ENCODE results near the gene SPPL2C. TPM values are rescaled to one million over a fixed set of nuclear protein-coding genes. Genes with fewer than 3 reads are reported as not detected.

The SPPL2C gene
- polyA plus RNA-seq, 4 donors = not detected

- no peaks in the 10 kb centered on the region for H3K4me1 ChIP-seq (ENCODE audit: control insufficient read depth in 3 of 3, insufficient read depth in 2 of 3, low read depth in 1 of 3, low read length in 2 of 3)
- H3K27me3 ChIP-seq (ENCODE audit: control insufficient read depth in 3 of 3, insufficient read depth in 3 of 3, low read length in 3 of 3) = peaks cover 0 to 16% (median 2%) of the 10 kb centered on the region in 3 donors
- DNase-seq (no peak), FAIRE-seq (no peak)
- no peaks in the 10 kb centered on the region for H3K9me3 ChIP-seq (ENCODE audit: control insufficient read depth in 2 of 2, insufficient read depth in 1 of 2, low read depth in 1 of 2, low read length in 1 of 2)
- H3K36me3 ChIP-seq (ENCODE audit: control insufficient read depth in 3 of 3, insufficient read depth in 2 of 3, low read depth in 1 of 3, low read length in 3 of 3) = no peaks in the 10 kb centered on the region
- 79 to 86% (median 86%) methylated on average over 2 of the region's 2 CpGs for WGBS, 3 donors
- no peak overlapping the region for H3K4me3 ChIP-seq (ENCODE audit: low read depth in 1 of 3, low read length in 3 of 3)
- H3K27ac ChIP-seq (ENCODE audit: low read depth in 1 of 3, low read length in 2 of 3) = no peak overlapping the region
Observed at GRCh38 chr17:45886852-45887251, 42.2 kb downstream of the SPPL2C start.

DNA sequence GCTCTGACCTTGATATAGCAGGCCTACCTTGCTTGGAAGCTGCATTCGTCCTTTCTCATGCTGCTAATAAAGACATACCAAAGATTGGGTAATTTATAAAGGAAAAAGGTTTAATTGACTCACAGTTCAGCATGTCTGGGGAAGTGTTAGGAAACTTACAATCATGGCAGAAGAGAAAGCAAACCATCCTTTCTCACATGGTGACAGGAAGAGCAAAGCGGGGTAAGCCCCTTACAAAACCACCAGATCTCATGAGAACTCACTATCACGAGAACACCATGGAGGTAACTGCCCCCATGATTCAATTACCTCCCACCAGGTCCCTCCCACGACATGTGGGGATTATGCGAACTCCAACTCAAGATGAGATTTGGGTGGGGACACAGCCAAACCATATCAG, 43.7 kb downstream of the SPPL2C start:
- no peak for FAIRE-seq
- no peak overlapping the region for H3K4me3 ChIP-seq (ENCODE audit: low read depth in 1 of 3, low read length in 3 of 3)

DNA sequence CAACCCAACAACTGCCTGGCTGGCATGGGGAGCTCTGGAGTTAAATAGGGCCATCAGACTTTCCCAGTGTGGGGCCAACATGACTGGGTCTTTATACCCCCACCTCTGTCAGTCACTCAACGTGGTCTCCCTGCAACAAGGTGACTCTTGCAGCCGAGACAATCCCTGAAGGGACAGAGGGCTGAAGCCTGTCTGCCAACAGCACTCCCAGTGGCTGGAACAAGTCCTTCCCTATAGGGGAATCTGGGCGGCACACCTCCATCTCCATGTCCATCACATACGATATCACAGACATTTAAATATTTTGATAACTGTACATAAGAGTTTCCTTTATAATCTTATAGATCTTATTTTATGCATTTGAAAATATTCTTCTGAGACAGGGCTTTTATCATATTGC, 44.9 kb downstream of the SPPL2C start:
- Histone ChIP-seq H3K4me1 (ENCODE audit: control insufficient read depth in 3 of 3, insufficient read depth in 2 of 3, low read depth in 1 of 3, low read length in 2 of 3) (no peaks in the 10 kb centered on the region), H3K27ac (ENCODE audit: low read depth in 1 of 3, low read length in 2 of 3) (no peak overlapping the region), H3K36me3 (ENCODE audit: control insufficient read depth in 3 of 3, insufficient read depth in 2 of 3, low read depth in 1 of 3, low read length in 3 of 3) (no peaks in the 10 kb centered on the region), H3K27me3 (ENCODE audit: control insufficient read depth in 3 of 3, insufficient read depth in 3 of 3, low read length in 3 of 3) (peaks cover 0 to 28% (median 2%) of the 10 kb centered on the region in 3 donors), H3K4me3 (ENCODE audit: low read depth in 1 of 3, low read length in 3 of 3) (no peak overlapping the region), H3K9me3 (ENCODE audit: control insufficient read depth in 2 of 2, insufficient read depth in 1 of 2, low read depth in 1 of 2, low read length in 1 of 2) (peaks cover 0 to 2% of the 10 kb centered on the region in 2 donors)
- no peak for DNase-seq
- no peak for FAIRE-seq
- WGBS, 3 donors = 24 to 35% (median 27%) methylated on average over 4 of the region's 4 CpGs

More for the DNA sequence above, 43.7 kb downstream of the SPPL2C start:
- peaks cover 0 to under 1% of the 10 kb centered on the region in 2 donors for H3K9me3 ChIP-seq (ENCODE audit: control insufficient read depth in 2 of 2, insufficient read depth in 1 of 2, low read depth in 1 of 2, low read length in 1 of 2)
- H3K36me3 ChIP-seq (ENCODE audit: control insufficient read depth in 3 of 3, insufficient read depth in 2 of 3, low read depth in 1 of 3, low read length in 3 of 3) = no peaks in the 10 kb centered on the region
- DNase-seq = no peak
- peaks cover 0 to 26% (median 2%) of the 10 kb centered on the region in 3 donors for H3K27me3 ChIP-seq (ENCODE audit: control insufficient read depth in 3 of 3, insufficient read depth in 3 of 3, low read length in 3 of 3)
- H3K4me1 ChIP-seq (ENCODE audit: control insufficient read depth in 3 of 3, insufficient read depth in 2 of 3, low read depth in 1 of 3, low read length in 2 of 3) = no peaks in the 10 kb centered on the region
- 41 to 51% (median 42%) methylated on average over 5 of the region's 5 CpGs for WGBS, 3 donors
- no peak overlapping the region for H3K27ac ChIP-seq (ENCODE audit: low read depth in 1 of 3, low read length in 2 of 3)

- peak overlapping the region; percentile 10 to 65 (median 54) for H3K4me3 ChIP-seq (ENCODE audit: low read depth in 1 of 3, low read length in 3 of 3)
- no peaks in the 10 kb centered on the region for H3K36me3 ChIP-seq (ENCODE audit: control insufficient read depth in 3 of 3, insufficient read depth in 2 of 3, low read depth in 1 of 3, low read length in 3 of 3)
- no peak for FAIRE-seq
- H3K27ac ChIP-seq (ENCODE audit: low read depth in 1 of 3, low read length in 2 of 3) = no peak overlapping the region
- DNase-seq = no peak
- peaks cover 0 to 7% (median 2%) of the 10 kb centered on the region in 3 donors for H3K4me1 ChIP-seq (ENCODE audit: control insufficient read depth in 3 of 3, insufficient read depth in 2 of 3, low read depth in 1 of 3, low read length in 2 of 3)
- peaks cover 19 to 61% (median 20%) of the 10 kb centered on the region in 3 donors for H3K27me3 ChIP-seq (ENCODE audit: control insufficient read depth in 3 of 3, insufficient read depth in 3 of 3, low read length in 3 of 3)
- WGBS, 3 donors = 37 to 48% (median 47%) methylated on average over 7 of the region's 7 CpGs
- H3K9me3 ChIP-seq (ENCODE audit: control insufficient read depth in 2 of 2, insufficient read depth in 1 of 2, low read depth in 1 of 2, low read length in 1 of 2) = peaks cover 0 to 2% of the 10 kb centered on the region in 2 donors
Observed at GRCh38 chr17:45893725-45894021, 49.0 kb downstream of the SPPL2C start.

- H3K27ac ChIP-seq (ENCODE audit: low read depth in 1 of 3, low read length in 2 of 3) = peak within 1 kb of the TSS in 1 of 3 donors; percentile 32
- H3K4me3 ChIP-seq (ENCODE audit: low read depth in 1 of 3, low read length in 3 of 3) = peak within 1 kb of the TSS; percentile 54 to 65 (median 57)
- FAIRE-seq (no peak), DNase-seq (peak; percentile 77 to 96)
- 2 to 4% (median 3%) methylated on average over 46 to 97 of the region's 97 CpGs for WGBS, 3 donors
- peaks cover 0 to 2% of the 10 kb centered on the region in 2 donors for H3K9me3 ChIP-seq (ENCODE audit: control insufficient read depth in 2 of 2, insufficient read depth in 1 of 2, low read depth in 1 of 2, low read length in 1 of 2)
- peaks cover 19 to 64% (median 20%) of the 10 kb centered on the region in 3 donors for H3K27me3 ChIP-seq (ENCODE audit: control insufficient read depth in 3 of 3, insufficient read depth in 3 of 3, low read length in 3 of 3)
- no peaks in the 10 kb centered on the region for H3K36me3 ChIP-seq (ENCODE audit: control insufficient read depth in 3 of 3, insufficient read depth in 2 of 3, low read depth in 1 of 3, low read length in 3 of 3)
- peaks cover 0 to 7% (median 2%) of the 10 kb centered on the region in 3 donors for H3K4me1 ChIP-seq (ENCODE audit: control insufficient read depth in 3 of 3, insufficient read depth in 2 of 3, low read depth in 1 of 3, low read length in 2 of 3)
Observed at GRCh38 chr17:45894022-45894784, 49.5 kb downstream of the SPPL2C start, which contains the start of gene MAPT. MAPT (plus strand) TSS chr17:45894554; CDS start chr17:45962338, 67,784 bp downstream.

- peak in 1 of 2 donors; percentile 57 for DNase-seq
Observed at GRCh38 chr17:45895304-45895968, 50.8 kb downstream of the SPPL2C start.

DNA sequence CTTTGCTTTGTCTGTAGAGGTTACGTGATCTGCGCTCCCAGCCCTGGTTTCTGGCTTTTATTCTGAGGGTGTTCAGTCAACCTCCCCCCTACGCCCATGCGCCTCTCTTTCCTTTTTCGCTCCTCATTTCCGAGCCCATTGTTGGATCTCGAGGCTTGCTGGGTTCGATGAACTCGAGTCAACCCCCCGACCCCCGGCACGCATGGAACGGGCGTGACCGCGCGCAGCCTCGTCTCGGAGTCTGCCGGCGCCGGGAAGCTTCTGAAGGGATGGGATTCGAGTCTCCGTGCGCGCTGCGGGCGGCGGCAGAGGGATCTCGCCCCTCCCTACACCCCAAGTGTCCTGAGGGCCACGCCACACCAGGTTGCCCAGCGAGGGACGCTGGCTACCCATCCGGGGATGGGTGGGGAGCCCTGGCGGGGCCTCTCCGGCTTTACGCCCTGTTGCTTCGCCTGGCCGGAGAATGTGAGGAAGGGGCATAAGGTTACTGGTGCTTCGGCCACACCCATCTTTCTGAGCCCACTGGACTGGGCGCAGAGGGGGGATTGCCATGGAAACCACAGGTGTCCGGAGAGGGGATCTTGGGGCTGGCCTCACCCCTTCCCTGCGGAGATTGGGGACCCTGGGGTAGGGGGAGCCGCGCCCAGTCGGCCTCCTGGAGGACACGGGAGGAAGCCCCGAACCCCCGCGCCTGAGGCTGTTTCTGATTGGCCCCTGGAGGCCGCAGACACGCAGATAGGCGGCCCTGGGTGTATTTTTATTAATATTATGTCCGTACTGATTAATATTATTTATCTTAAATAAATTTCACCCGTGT, 51.5 kb downstream of the SPPL2C start:
- FAIRE-seq (no peak), DNase-seq (peak in 1 of 2 donors; percentile 22)
- peaks cover 19 to 78% (median 20%) of the 10 kb centered on the region in 3 donors for H3K27me3 ChIP-seq (ENCODE audit: control insufficient read depth in 3 of 3, insufficient read depth in 3 of 3, low read length in 3 of 3)
- H3K36me3 ChIP-seq (ENCODE audit: control insufficient read depth in 3 of 3, insufficient read depth in 2 of 3, low read depth in 1 of 3, low read length in 3 of 3) = no peaks in the 10 kb centered on the region
- peak overlapping the region in 1 of 3 donors; percentile 18 for H3K4me3 ChIP-seq (ENCODE audit: low read depth in 1 of 3, low read length in 3 of 3)
- WGBS, 3 donors = 8 to 9% (median 9%) methylated on average over 55 of the region's 55 CpGs
- no peak overlapping the region for H3K27ac ChIP-seq (ENCODE audit: low read depth in 1 of 3, low read length in 2 of 3)
- H3K4me1 ChIP-seq (ENCODE audit: control insufficient read depth in 3 of 3, insufficient read depth in 2 of 3, low read depth in 1 of 3, low read length in 2 of 3) = peaks cover 0 to 7% (median 2%) of the 10 kb centered on the region in 3 donors
- peaks cover 0 to 2% of the 10 kb centered on the region in 2 donors for H3K9me3 ChIP-seq (ENCODE audit: control insufficient read depth in 2 of 2, insufficient read depth in 1 of 2, low read depth in 1 of 2, low read length in 1 of 2)

More at GRCh38 chr17:45895304-45895968, 50.8 kb downstream of the SPPL2C start:
- H3K27me3 ChIP-seq (ENCODE audit: control insufficient read depth in 3 of 3, insufficient read depth in 3 of 3, low read length in 3 of 3) = peaks cover 19 to 71% (median 19%) of the 10 kb centered on the region in 3 donors
- WGBS, 3 donors = 0 to 1% (median 1%) methylated on average over 35 to 63 of the region's 63 CpGs
- H3K4me1 ChIP-seq (ENCODE audit: control insufficient read depth in 3 of 3, insufficient read depth in 2 of 3, low read depth in 1 of 3, low read length in 2 of 3) = peaks cover 0 to 7% (median 2%) of the 10 kb centered on the region in 3 donors
- H3K9me3 ChIP-seq (ENCODE audit: control insufficient read depth in 2 of 2, insufficient read depth in 1 of 2, low read depth in 1 of 2, low read length in 1 of 2) = peaks cover 0 to 2% of the 10 kb centered on the region in 2 donors
- no peaks in the 10 kb centered on the region for H3K36me3 ChIP-seq (ENCODE audit: control insufficient read depth in 3 of 3, insufficient read depth in 2 of 3, low read depth in 1 of 3, low read length in 3 of 3)
- FAIRE-seq = no peak
- H3K27ac ChIP-seq (ENCODE audit: low read depth in 1 of 3, low read length in 2 of 3) = no peak overlapping the region
- peak overlapping the region in 2 of 3 donors; percentile 24 to 45 for H3K4me3 ChIP-seq (ENCODE audit: low read depth in 1 of 3, low read length in 3 of 3)
